Urothelium cell line (cell line): ENCODE data around the gene PITPNM2.
A peak's percentile ranks its signal among the peaks of the same experiment; 100 is the strongest.
"Not testable (repeated sequence)": the region's sequence is repeated elsewhere in the genome, so short reads cannot be mapped to it uniquely, and the experiment has no call there.

Source experiments
- DNase-seq: peaks from one replicate; pipeline ENCODE4 v3.0.0; 2011; ENCODE audit warnings: low spot score, mixed read lengths
- FAIRE-seq: peaks from 2 replicates; lab custom pipeline; 2011; peaks lifted over from hg19 to GRCh38; lab: Jason Lieb, UNC

Gene PITPNM2

DNA sequence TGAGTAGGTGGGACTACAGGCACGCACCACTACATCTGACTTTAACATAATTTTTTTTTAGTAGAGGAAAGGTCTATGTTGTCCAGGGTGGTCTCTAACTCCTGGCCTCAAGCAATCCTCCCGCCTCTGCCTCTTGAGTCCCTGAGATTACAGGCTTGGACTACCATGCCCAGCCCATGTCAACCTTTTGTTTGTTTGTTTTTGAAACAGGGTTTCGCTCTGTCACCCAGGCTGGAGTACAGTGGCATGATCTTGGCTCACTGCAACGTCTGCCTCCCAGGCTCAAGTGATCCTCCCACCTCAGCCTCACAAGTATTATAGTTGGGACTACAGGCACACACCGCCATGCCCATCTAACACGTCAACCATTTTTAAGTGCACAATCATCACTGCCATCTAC lies 29.2 kb downstream of the PITPNM2 start:
- FAIRE-seq = no peak

DNA sequence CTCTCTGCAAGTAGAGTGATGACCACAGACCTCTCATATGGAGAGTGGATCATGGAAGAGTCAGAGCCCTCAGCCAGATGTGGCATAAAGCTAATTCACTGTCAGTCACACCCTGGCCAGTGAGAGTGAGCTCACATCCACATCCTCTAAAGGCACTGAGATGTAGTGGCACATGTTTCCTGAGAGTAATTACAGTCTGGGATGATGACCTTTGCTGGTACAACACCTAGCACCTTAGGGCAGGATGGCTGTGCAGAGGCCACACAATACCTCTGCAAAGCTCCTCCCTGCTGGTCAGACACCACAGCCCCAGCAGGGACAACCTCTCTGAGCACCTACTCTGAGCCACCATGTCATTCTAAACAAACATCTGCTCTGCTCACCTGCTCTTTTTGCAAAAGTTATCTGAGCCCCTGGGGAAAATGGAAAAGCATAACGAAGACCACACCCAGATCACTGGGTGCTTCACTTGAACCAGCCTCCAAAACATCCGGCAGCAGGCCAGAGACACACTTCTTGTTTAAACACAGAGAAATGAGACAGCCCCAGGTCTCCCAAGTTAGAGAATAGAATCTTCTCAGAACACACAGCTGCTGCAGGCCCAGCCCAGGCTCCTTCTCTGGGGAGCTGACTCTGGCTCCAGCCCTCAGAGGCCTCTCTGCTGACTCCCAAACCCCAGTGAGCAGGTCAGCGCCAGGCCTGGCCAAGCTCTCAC lies 30.3 kb downstream of the PITPNM2 start:
- DNase-seq (no peak), FAIRE-seq (no peak)

More for the DNA sequence above, 29.2 kb downstream of the PITPNM2 start:
- DNase-seq = no peak

DNA sequence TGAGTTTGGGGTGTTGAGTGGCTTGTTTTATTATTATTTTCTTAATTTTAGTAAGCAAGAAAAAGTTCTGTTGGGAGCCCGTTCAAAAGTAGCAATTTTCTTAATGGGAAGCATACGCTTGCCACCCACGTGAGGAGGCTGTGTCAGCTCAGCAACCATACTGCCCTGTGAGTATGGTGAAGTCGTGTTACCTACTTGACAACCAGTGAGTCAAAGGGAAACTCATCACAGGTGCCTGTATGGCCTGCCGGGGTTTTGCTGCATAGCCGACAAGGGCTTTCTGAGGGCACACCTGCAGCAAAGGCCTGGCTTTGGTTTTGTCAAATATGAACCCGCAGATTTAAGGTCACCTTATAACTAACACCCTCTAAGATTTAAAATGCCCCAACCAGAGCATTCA lies 31.1 kb downstream of the PITPNM2 start:
- no peak for DNase-seq
- FAIRE-seq = no peak

DNA sequence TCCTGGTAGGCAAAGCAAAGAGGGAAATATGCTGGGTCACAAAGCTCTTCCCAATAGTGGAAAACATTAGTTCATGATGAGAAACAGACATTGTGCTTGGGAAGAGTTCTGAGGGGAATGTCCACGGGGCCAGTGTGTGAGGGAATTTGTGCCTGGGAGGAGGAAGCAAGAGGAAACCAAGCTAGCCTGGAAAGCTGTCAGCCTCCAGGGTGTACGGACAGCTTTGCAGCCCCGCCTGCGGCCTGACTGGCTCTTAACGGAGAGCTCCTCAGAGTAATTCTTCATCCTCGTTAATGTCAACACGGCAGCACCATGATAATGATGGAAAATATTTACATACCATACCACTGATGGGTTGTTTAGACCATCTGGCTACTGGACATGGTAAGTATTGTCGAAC lies 32.4 kb downstream of the PITPNM2 start:
- FAIRE-seq = no peak
- DNase-seq = no peak

DNA sequence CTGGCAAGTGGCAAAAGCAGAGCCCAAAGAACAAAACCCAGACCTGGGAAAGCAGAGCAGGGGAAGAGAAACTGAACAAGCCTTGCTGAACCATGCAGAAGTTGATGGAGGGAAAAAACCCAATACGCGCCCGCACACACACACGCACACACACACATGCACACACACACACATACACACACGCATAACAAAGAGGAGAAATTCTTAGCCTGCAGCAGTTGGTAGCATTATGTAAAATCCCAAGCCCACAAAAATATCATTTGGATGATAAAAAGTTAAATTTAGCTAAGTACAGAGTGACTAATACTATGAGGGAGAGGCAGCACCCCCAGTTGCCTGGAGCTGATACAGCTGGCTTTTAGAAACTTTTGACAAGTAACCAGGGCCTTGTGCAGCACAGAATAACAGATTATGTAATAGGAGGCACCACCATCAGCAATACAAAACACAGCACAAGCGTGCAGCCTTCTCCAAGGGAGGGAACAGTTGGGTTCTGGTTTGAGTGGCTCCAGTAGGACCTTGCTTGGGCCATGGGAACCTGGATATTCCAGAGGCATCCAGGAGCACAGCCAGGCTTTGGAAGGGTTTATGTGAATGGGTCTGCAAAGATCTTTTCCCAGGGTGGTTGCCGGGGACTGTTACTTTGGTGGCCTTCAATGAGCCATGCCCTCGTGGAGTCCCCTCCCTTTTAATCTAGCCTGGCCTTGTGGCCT lies 35.3 kb downstream of the PITPNM2 start:
- DNase-seq (no peak), FAIRE-seq (no peak)

DNA sequence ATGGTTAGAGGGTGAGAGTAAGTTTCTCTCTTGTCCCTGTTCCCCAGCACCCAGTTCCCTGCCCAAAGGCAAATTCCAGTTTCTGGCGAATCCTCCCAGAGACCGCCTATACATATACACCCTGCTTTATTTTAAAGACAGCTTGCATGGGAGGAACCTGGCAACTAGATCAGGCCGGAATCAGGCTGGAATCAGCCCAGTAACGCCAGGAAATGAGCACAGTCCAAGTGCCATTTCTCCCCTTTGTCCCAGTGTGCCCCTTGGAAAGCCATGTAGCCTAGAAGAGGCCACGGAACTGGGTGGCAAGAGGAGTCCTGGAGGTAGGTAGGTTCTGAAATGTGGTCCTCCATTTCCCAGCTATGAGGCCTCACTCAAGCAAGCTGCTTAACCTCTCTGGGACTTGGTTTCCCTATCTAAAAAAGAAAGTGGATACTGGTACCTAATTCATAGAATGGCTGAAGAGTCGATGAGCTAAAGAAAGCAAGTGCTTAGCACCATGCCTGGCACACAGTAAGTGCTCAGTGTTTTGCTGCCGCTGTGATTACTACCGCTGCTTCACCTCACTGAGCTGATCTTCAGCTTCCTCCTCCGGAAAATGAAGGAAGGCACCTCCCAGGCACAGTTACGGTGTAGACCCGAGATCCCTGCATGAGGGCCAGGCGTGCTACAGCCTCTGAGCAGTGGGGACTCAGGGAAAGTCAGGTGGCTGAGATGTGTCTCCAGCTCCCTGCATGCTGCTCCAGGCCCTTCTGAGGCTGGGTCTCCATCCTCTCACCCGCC lies 36.4 kb downstream of the PITPNM2 start:
- DNase-seq = no peak

DNA sequence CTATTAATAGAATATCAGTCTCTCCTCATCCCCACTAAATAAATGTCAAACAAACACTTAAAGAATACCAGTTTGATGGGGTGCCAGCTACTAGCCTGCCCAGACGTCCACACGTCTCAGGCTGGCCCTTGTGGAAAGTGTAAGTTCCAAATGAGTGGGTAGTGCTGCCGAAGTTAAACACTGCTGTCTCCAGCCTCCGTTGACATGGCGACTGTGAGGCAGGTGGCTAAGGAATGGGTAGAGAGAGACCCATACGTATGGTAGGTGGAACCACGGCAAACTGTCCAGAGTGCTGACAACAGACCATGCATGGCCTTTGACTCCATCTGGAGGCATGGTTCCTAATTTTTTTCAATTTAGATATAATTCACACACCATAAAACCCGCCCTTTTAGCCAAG lies 37.9 kb downstream of the PITPNM2 start:
- no peak for FAIRE-seq

More for the DNA sequence above, 36.4 kb downstream of the PITPNM2 start:
- no peak for FAIRE-seq

DNA sequence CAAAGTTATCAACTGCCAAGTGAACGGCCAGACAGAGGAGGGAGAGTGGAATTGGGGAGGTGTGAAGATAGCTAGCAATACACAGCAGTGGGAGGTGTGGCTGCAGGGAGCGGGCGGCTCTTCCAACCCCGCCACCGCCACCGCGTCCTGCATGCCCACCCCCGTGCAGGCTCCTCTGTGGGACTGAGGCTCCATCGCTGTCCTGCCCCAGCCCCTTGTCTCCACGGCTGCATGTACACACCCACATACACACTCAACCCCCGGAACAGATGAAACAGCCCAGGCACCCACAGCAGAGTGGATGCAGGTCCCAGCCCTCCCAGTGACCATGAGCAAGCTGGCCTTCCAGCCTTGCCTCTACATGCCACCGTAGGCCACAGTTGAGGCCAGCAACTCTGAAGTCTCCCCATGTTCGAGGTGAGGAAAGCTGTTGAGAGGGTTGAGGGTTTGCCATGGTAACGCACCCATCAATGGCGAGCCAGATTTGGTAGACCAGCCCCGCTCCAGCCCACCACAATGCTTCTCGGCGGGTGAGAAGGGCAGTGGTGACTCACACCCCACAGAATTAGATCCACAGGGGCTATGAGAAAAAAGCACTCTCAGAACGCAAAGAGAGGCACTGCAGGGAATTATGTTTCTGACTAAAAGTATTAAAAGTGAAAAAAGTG lies 39.3 kb downstream of the PITPNM2 start:
- FAIRE-seq (no peak), DNase-seq (no peak)

More for the DNA sequence above, 37.9 kb downstream of the PITPNM2 start:
- no peak for DNase-seq

DNA sequence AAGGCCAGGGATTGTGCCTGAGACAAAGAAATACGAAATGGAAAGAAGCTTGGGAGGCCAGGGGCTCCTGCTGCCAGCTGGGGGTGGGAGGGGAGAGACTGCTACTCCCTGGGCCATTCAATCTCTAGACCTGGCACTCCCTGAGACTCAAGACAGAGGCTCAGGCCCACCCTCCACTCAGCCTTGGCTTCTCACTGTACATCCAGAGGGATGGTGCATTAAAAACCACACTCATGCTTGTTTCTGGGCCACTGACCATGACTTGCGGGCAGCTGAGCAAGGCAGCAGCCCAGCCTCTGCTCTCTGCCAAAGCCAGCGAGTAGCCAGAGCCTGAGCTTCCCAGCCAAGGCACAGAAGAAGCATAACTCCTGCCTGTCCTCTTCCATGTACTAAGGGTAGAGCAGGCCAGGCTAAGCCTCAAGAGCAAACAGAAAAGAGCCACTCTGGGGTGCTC lies 41.5 kb downstream of the PITPNM2 start:
- FAIRE-seq (no peak), DNase-seq (no peak)

DNA sequence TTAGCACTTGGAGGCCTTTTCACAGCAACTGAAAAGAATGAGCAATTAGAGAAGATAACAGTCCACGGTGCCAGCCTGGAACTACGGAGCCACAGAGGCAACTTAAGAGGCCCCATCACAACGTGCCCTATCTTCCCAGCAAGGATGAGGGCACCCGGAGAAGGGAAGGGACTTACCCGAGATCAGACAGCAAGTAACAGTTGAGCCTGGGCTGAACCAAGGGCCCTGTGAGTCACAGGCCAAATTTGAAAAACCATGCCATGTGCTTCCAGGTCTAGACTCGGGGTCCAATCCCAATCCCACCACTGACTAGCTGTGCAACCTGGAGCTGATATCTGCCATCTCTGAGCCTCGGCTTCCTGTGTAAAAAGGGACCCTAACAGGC lies 42.2 kb downstream of the PITPNM2 start:
- DNase-seq (no peak), FAIRE-seq (no peak)

DNA sequence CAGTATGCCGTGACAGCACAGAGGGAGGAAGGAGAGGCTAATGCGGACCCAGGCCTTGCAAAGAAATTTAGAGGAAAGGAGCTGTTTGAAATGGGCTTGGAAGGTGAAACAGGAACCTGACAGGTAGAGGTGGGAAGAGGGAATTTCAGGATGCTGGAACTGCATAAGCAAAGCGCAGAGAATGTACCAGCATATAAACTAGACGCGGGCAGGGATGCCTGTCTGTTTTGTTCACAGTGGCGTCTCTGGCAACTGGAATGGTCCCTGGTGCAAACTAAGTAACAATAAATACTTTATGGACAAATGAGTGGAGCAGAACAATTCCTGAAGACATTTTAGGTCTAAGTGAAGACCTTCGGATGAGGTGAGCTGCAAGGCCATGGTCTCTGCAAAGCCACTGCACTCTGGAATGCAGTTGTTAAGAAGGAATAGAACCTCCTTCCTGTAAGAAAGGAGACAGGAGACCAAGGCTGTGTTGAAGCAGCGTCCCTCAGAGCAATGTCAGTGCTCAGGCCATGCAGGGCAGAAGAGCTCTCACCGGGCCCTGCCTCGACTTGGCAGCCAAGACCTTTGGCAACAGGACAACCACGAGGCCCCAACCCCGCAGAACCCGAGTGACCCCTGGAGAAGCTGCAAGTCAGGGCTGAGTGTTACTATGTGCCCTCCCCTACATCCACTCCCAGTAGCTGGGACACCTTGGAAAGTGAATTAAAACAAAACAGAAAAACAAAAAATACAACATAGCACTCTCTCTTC lies 42.8 kb downstream of the PITPNM2 start:
- DNase-seq = no peak
- no peak for FAIRE-seq

DNA sequence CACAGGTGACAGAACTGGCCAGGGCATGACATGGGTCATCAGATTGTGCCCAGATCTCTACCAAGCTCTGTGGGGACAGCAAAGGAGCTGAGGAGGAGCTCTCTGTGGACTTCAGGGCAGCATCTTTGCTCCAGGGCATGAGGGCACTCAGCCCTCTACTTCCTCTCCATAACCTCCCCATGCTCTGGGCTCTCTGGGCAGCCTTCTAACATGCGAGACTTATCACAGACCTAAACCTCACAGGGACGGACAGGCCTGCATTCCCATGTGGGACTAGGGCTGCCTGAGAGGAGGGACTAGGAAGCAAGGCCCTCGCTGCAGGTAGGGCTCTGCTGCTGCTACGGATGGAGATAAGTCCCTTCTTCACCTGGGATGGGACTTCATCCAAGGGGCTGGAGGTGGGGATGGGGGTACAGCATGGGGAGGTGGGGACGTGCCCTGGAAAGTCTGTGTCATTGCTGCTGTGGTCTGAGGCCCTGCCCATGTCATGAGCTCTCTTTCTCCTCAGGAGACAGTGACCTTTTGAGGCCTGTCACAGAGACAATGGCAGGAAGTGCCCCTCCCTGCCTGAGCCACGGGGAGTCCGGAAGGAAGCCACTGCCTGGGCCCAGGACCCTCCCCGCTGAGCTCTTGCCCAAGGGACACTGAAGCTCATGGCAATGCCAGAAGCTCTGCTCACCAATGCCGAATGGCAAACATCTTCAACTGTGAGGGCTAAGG lies 44.1 kb downstream of the PITPNM2 start:
- peak; percentile 44 for DNase-seq

DNA sequence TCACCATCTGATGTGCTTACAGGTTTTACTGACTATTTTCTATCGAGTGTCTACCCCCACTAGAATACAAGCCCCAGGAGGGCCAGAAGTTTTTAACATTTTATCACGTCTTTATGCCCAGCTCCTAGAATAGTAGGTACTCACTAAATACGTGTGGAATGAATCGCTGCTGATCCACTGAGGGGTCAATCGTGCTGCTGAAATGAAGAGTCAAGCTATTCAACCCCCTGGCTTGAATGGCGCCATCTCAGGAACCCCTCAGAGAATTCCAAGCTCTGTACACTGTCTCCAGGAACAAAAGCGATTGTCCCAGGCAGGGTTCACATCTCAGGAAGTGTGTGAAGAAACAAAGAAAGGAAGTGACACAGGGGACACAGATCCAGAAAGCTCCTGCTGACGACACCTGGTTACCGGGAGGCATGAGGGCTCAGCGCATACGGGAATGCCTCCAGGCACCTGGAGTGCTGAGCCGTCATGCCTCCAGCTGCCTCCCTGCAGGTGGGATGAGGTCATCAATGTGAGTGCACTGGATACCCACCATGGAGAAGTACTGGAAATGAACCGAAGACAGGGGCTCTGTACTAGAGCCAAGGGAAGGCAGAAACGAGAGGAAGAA lies 45.6 kb downstream of the PITPNM2 start:
- no peak for FAIRE-seq
- DNase-seq = no peak

More for the DNA sequence above, 44.1 kb downstream of the PITPNM2 start:
- no peak for FAIRE-seq

DNA sequence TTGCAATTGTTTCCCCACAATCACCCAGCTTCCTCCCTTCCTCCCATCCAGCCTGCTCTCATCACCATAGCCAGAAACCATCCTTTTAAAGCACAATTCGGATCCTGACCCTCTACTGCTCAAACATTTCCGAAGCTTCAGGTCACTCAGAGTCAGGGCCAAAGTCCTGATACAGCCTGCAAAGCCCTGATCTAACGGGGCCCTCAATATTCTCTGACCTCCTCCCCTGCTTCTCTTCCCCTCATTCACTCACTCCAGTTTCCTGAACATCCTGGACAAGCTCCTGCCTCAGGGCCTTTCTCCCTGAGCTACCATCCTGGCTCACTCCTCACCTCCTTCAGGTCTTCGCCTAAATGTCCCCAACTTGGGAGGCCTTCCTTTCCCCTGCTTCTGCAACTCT lies 46.1 kb downstream of the PITPNM2 start:
- no peak for FAIRE-seq
- DNase-seq = no peak

DNA sequence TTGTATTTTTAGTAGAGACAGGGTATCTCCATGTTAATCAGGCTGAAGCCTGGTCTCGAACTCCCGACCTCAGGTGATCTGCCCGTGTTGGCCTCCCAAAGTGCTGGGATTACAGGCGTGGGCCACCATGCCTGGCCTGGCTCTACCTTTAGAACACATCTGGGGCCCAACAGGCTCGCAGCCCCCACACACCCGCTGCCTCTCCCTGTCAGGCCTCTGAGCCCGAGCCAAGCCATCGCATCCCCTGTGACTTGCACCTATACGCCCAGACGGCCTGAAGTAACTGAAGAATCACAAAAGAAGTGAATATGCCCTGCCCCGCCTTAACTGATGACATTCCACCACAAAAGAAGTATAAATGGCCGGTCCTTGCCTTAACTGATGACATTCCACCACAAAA lies 46.8 kb downstream of the PITPNM2 start:
- DNase-seq, FAIRE-seq: not testable (repeated sequence)

DNA sequence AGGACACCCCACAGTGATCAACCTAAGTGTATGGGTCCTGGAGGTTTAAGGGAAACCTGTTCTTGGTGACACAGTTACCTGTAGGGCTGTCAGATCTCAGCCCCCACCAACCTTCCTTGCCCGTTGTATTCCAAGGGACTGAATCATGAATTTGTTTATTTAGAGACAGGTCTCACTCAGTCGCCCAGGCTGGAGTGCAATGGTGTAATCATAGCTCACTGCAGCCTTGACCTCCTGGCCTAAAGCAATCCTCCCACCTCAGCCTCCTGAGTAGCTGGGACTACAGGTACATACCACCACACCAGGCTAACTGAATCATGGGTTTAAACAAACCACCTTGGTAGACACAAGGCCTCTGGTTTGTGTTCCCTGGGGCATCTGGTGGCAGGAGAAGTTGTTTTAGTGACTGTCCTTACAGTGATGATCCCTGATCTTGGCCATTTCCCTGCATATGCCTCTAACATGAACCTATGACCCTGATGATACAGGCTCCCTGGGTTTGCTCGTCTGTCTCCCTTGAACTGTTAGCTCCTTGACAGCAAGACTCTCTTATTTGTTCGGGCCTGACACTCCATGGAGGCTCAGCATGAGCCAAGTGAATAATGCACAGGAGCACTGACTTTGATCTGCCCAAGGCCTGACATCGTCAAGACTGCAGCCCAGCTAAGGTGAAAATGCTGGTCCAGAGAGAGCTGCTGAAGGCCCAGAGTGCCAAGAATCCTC lies 47.9 kb downstream of the PITPNM2 start:
- DNase-seq = no peak
- no peak for FAIRE-seq

DNA sequence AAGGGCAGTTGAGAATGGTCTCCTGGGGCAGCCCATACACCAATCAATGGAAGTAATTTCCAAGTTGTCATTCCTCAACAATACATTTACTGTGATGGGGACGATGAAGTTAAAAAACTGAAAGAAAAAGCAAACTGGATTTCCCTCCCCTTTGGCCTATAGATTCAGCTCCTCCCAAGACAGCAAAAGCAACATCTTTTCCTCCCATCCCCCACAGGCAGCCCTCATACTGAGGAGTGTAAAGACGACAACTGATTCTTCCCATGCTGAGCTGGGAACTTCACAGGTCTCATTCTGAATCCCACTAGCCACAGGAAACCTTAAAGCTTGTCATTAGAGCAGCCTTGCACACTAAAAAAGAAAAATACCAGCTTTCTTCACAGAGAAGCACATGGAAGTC lies 48.5 kb downstream of the PITPNM2 start:
- no peak for FAIRE-seq
- no peak for DNase-seq

DNA sequence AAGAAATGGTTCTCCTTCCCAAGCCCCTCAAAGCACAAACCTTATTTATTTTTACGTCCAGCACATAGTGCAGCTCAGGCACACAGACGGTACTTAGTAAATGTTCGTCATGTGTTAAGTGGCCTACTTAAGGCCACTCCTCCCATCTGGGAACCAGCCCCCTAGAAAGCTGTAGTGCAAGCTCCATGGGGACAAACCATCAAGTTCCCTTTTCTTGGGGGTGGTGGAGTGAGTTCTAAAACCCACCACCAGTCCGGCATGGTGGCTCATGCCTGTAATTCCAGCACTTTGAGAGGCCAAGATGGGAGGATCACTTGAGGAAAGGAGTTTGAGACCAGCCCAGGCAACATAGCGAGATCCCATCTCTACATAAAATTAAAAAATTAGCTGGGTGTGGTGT lies 49.4 kb downstream of the PITPNM2 start:
- FAIRE-seq (no peak), DNase-seq (no peak)
